Prostate gland (tissue), 2 donors: Measurements from ENCODE around the gene ETNPPL. TPM values are rescaled to one million over a fixed set of nuclear protein-coding genes. Genes with fewer than 3 reads are reported as not detected.

Experiments
- DNase-seq: peaks from one replicate; pipeline ENCODE4 v3.0.0-alpha.2; 2019; ENCODE audit warnings: low spot score
- H3K27ac ChIP-seq, 2 donors: fragments of 200-600 bp; sonication (generic); 2 replicates each; pipeline ENCODE4 v1.5.1; 2017 to 2019
- H3K27me3 ChIP-seq: fragments of 200-600 bp; sonication (generic); replicated peaks from 2 replicates; pipeline ENCODE4 v1.5.1; 2019; ENCODE audit not compliant: insufficient read depth
- H3K36me3 ChIP-seq, 2 donors: fragments of 200-600 bp; sonication (generic); 1 replicate in 1 of 2; 2 replicates in 1 of 2; pipeline versions ENCODE4 v1.5.1 to v1.8.1; 2017 to 2019
- H3K4me1 ChIP-seq: fragments of 200-600 bp; sonication (generic); replicated peaks from 2 replicates; pipeline ENCODE4 v1.5.1; 2019
- H3K4me3 ChIP-seq, 2 donors: fragments of 200-600 bp; sonication (generic); 2 replicates each; pipeline ENCODE4 v1.5.1; 2017 to 2019
- H3K9me3 ChIP-seq: fragments of 200-600 bp; sonication (generic); 2 replicates; pipeline ENCODE4 v1.5.1; 2017
- CTCF ChIP-seq, 4 experiments: fragments of 200-600 bp in 2 of 4; fragments of 450-650 bp in 2 of 4; sonication (generic) in 2 of 4; IDR thresholded peaks; 1 replicate in 3 of 4; 2 replicates in 1 of 4; pipeline ENCODE4 v1.5.1; 2016 to 2019; ENCODE audit warnings: antibody characterized with exemption in 4 of 4, mild to moderate bottlenecking in 2 of 4, moderate library complexity in 2 of 4
- POLR2A ChIP-seq: fragments of 450-650 bp; IDR thresholded peaks from one replicate; pipeline ENCODE4 v1.6.1; 2016; ENCODE audit warnings: antibody characterized with exemption, mild to moderate bottlenecking
- POLR2AphosphoS5 ChIP-seq: sonication (generic); formaldehyde crosslinking; IDR thresholded peaks from one replicate; pipeline ENCODE4 v1.6.1; 2017; ENCODE audit warnings: antibody characterized with exemption
- WGBS: methylation state at CpG from one replicate; pipeline ENCODE4 v1.1.5; 2018; 5-methylcytosine and 5-hydroxymethylcytosine counted together
- intact Hi-C: fragments of 100-400 bp; cut with DNase I; formaldehyde crosslinking; loops from one replicate; pipeline ENCODE4 v1.14.2; 2022
- total RNA-seq, 2 donors: library from RNA; depleted of rRNA; stranded (reverse); fragments of >200 nt; gene quantifications; one replicate each; pipeline ENCODE4 v1.1.0, GENCODE V29; 2016

Gene ETNPPL
- total RNA-seq, 2 donors from 2014 or later = 1.1 TPM; not detected in 1

- WGBS = 5% methylated on average over 1 of the region's 1 CpG
- H3K27ac ChIP-seq = no peak overlapping the region
These were observed 62.6 kb downstream of the ETNPPL start for GRCh38 chr4:108700081-108700757.

GRCh38 chr4:108696160-108696559, 66.7 kb downstream of the ETNPPL start:
- 89% methylated on average over 3 of the region's 3 CpGs for WGBS
- H3K4me3 ChIP-seq = no peak overlapping the region
- intact Hi-C loops = no loop called here
- TF ChIP-seq CTCF (IDR thresholded peaks at IDR 0.05) (no peak), POLR2AphosphoS5 (no peak), POLR2A (no peak)
- H3K27me3 ChIP-seq = no peaks in the 10 kb centered on the region
- no peaks in the 10 kb centered on the region for H3K36me3 ChIP-seq
- no peak for DNase-seq
- H3K27ac ChIP-seq = no peak overlapping the region
- no peaks in the 10 kb centered on the region for H3K9me3 ChIP-seq
- H3K4me1 ChIP-seq = no peaks in the 10 kb centered on the region

More at GRCh38 chr4:108700081-108700757, 62.6 kb downstream of the ETNPPL start:
- no peak for DNase-seq
- intact Hi-C loops = no loop called here
- Histone ChIP-seq H3K36me3 (no peaks in the 10 kb centered on the region), H3K4me1 (no peaks in the 10 kb centered on the region), H3K4me3 (no peak overlapping the region), H3K27me3 (no peaks in the 10 kb centered on the region), H3K9me3 (no peaks in the 10 kb centered on the region)
- TF ChIP-seq POLR2AphosphoS5 (no peak), CTCF (IDR thresholded peaks at IDR 0.05) (no peak), POLR2A (no peak)

GRCh38 chr4:108695062-108695461, 67.8 kb downstream of the ETNPPL start:
- intact Hi-C loops = no loop called here
- Histone ChIP-seq H3K27me3 (no peaks in the 10 kb centered on the region), H3K4me3 (no peak overlapping the region), H3K9me3 (no peaks in the 10 kb centered on the region), H3K36me3 (no peaks in the 10 kb centered on the region), H3K27ac (no peak overlapping the region), H3K4me1 (no peaks in the 10 kb centered on the region)
- DNase-seq = no peak
- 100% methylated on average over 1 of the region's 1 CpG for WGBS
- TF ChIP-seq POLR2AphosphoS5 = no peak
- no peak for TF ChIP-seq POLR2A
- no peak for TF ChIP-seq CTCF (IDR thresholded peaks at IDR 0.05)

- intact Hi-C loops = no loop called here
- DNase-seq = no peak
- no peaks in the 10 kb centered on the region for H3K36me3 ChIP-seq
- TF ChIP-seq POLR2AphosphoS5 (no peak), POLR2A (no peak), CTCF (IDR thresholded peaks at IDR 0.05) (no peak)
- WGBS = 45% methylated on average over 3 of the region's 3 CpGs
- H3K27ac ChIP-seq = no peak overlapping the region
- H3K4me1 ChIP-seq = no peaks in the 10 kb centered on the region
- H3K4me3 ChIP-seq = no peak overlapping the region
- no peaks in the 10 kb centered on the region for H3K9me3 ChIP-seq
- no peaks in the 10 kb centered on the region for H3K27me3 ChIP-seq
These were observed 68.4 kb downstream of the ETNPPL start for GRCh38 chr4:108694423-108694822.

GRCh38 chr4:108693819-108694218, 69.0 kb downstream of the ETNPPL start:
- Histone ChIP-seq H3K27me3 (no peaks in the 10 kb centered on the region), H3K4me1 (no peaks in the 10 kb centered on the region), H3K36me3 (no peaks in the 10 kb centered on the region), H3K27ac (no peak overlapping the region), H3K4me3 (no peak overlapping the region), H3K9me3 (no peaks in the 10 kb centered on the region)
- no peak for DNase-seq
- intact Hi-C loops = no loop called here
- TF ChIP-seq POLR2A (no peak), CTCF (IDR thresholded peaks at IDR 0.05) (no peak), POLR2AphosphoS5 (no peak)
- 62% methylated on average over 3 of the region's 3 CpGs for WGBS
